Ectodermal cell (in vitro differentiated cells): ENCODE measurements around the gene GLRA1.
"Not testable (repeated sequence)": the region's sequence is repeated elsewhere in the genome, so short reads cannot be mapped to it uniquely, and the experiment has no call there.

Experiments used
- H3K27ac ChIP-seq: 2 replicates; pipeline ENCODE4 v1.7.0; 2013; ENCODE audit warnings: mild to moderate bottlenecking, low read depth, low read length; ENCODE audit not compliant: insufficient read depth, poor library complexity, severe bottlenecking
- H3K27me3 ChIP-seq: 2 replicates; pipeline ENCODE4 v1.7.0; 2013; ENCODE audit warnings: mild to moderate bottlenecking, low read length; ENCODE audit not compliant: insufficient read depth, control insufficient read depth, poor library complexity, severe bottlenecking
- H3K36me3 ChIP-seq: one replicate; pipeline ENCODE4 v1.7.0; 2013; ENCODE audit warnings: low read length; ENCODE audit not compliant: control insufficient read depth, insufficient read depth
- H3K4me1 ChIP-seq: one replicate; pipeline ENCODE4 v1.7.0; 2013; ENCODE audit warnings: low read length; ENCODE audit not compliant: control insufficient read depth, insufficient read depth
- H3K4me3 ChIP-seq: 2 replicates; pipeline ENCODE4 v1.7.0; 2013; ENCODE audit warnings: low read depth, low read length, control low read depth; ENCODE audit not compliant: insufficient read depth
- H3K9me3 ChIP-seq: 2 replicates; pipeline ENCODE4 v1.7.0; 2013; ENCODE audit warnings: mild to moderate bottlenecking, low read length, moderate library complexity; ENCODE audit not compliant: control insufficient read depth
- WGBS, 2 experiments: methylation state at CpG; one replicate each; pipeline ENCODE4 v1.1.7; 2013; ENCODE audit warnings: missing lambda C conversion rate in 2 of 2; 5-methylcytosine and 5-hydroxymethylcytosine counted together

Gene GLRA1

DNA sequence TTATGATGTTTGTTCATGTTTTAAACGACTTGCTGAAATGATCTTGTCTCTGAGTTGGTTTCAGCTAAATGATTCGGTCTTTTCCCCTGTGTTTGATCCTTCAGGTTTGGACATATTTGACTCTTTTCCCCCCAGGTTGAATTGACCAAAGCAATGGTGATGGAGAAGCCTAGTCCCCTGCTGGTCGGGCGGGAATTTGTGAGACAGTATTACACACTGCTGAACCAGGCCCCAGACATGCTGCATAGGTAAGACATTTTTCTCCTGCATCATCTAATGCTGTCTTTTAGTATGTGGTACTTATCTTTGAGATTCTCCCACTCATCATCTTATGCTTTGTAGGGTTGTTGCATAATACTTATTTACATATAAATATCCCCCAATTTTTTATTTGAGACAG is 138.2 kb downstream of the GLRA1 start:
- WGBS, 2 experiments = 92 to 97% methylated on average over 4 of the region's 4 CpGs
- Histone ChIP-seq H3K36me3 (peaks cover 22% of the 10 kb centered on the region), H3K4me3 (no peak overlapping the region), H3K27me3 (no peaks in the 10 kb centered on the region), H3K4me1 (no peaks in the 10 kb centered on the region), H3K27ac (no peak overlapping the region), H3K9me3 (no peaks in the 10 kb centered on the region)

DNA sequence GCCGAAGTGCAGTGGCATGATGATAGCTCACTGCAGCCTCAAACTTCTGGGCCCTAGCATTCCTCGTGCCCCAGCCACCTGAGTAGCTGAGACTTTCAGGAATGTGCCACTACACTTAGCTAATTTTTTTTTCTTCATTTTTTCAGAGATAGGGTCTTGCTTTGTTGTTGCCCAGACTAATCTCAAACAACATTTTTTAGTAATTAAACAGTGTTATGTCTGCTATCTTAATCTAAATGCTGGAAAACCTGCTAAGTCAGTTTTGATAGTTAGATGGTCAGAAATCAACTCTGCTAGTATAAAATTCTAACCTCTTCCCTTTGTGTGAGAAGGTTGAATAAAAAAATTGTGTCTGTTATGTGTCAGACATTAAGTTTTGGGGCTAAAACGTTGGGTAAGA is 140.5 kb downstream of the GLRA1 start:
- no peaks in the 10 kb centered on the region for H3K27me3 ChIP-seq
- WGBS, 2 experiments = 84 to 90% methylated on average over 3 of the region's 3 CpGs
- H3K4me3 ChIP-seq = no peak overlapping the region
- H3K36me3 ChIP-seq = peaks cover 4% of the 10 kb centered on the region
- H3K9me3 ChIP-seq = no peaks in the 10 kb centered on the region
- no peaks in the 10 kb centered on the region for H3K4me1 ChIP-seq
- H3K27ac ChIP-seq = no peak overlapping the region

DNA sequence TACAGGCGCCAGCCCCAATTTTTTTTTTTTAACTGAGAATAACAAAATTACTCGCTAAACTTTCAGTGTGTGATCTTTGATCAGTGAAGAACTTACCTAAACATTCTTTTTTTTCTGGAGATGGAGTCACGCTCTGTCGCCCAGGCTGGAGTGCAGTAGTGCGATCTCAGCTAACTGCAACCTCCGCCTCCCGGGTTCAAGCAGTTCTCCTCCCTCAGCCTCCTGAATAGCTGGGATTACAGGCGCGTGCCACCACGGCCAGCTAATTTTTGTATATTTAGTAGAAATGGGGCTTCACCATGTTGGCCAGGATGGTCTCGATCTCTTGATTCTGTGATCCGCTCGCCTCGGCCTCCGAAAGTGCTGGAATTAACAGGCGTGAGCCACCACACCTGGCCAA is 141.0 kb downstream of the GLRA1 start:
- H3K4me3 ChIP-seq, H3K27ac ChIP-seq, H3K36me3 ChIP-seq, H3K27me3 ChIP-seq, H3K9me3 ChIP-seq, H3K4me1 ChIP-seq: not testable (repeated sequence)
- WGBS, 2 experiments = 92% methylated on average over 12 to 16 of the region's 16 CpGs

DNA sequence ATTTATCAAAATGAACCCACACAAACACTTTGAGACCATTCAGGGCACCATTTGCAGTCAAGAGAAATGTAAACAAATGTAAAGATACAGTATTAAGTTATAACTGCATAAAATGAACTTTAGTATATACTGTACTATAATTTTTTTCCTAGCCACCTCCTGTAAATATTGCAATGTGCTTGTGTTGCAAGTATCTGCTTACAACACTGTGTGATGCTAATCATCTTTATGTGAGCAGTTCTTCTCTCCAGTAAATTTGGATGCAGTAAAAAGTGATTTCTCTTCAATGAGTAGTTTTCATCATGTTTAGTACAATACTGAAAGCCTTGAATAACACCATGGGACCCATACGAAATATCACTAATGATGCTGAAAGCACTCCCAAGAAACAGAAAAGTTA is 143.4 kb downstream of the GLRA1 start:
- Histone ChIP-seq H3K36me3 (peaks cover 9% of the 10 kb centered on the region), H3K4me3 (no peak overlapping the region), H3K27ac (no peak overlapping the region), H3K4me1 (no peaks in the 10 kb centered on the region), H3K9me3 (no peaks in the 10 kb centered on the region), H3K27me3 (no peaks in the 10 kb centered on the region)
- WGBS, 2 experiments = 80 to 94% methylated on average over 1 of the region's 1 CpG

DNA sequence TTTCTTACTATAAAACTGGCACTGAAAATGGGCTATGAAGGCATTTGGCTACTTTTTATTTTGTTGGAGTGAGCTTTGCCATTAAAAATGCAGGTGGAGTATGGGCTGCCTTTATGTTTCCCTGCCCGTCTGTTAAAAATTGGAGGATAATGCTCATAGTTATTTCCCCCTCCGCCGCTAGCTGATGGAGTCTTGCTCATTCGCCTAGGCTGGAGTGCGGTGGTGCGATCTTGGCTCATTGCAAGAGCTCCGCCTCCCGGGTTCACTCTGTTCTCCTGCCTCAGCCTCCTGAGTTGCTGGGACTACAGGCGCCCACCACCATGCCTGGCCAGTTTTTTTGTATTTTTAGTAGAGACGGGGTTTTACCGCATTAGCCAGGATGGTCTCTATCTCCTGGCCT is 144.3 kb downstream of the GLRA1 start:
- Histone ChIP-seq H3K4me1 (no peaks in the 10 kb centered on the region), H3K4me3 (no peak overlapping the region), H3K27me3 (no peaks in the 10 kb centered on the region), H3K36me3 (peaks cover 9% of the 10 kb centered on the region), H3K27ac (no peak overlapping the region), H3K9me3 (no peaks in the 10 kb centered on the region)
- 86 to 88% methylated on average over 11 of the region's 11 CpGs for WGBS, 2 experiments

DNA sequence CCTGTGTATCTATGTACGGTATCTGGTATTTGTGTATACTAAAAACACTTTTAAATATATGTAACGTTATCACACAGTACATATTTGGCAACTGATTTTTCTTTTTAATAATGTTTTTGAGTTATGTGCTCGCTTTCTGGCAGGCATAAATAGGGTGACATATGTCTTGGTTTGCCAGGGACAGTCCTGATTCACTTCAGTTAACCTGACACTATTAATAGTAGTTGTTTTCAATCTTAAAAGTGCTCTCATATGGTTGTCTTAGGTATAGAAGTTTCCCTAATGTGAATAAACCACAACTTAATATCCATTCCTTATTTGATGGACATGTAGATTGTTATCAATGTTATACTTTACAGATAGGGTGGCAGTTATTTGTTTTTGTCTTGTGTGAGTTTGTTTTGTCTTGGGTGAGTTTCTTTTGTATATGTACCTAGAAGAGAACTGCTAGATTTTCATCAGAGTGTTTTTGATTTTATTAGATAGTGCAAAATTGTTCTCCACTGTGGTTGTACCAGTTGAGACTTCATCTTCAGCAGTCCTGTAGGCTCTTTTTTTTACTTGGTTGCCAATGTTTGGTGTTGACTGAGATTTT is 145.0 kb downstream of the GLRA1 start:
- H3K27me3 ChIP-seq = no peaks in the 10 kb centered on the region
- no peak overlapping the region for H3K27ac ChIP-seq
- 80 to 100% methylated on average over 1 of the region's 3 CpGs for WGBS, 2 experiments
- H3K4me1 ChIP-seq = peaks cover 1% of the 10 kb centered on the region
- no peaks in the 10 kb centered on the region for H3K9me3 ChIP-seq
- peaks cover 9% of the 10 kb centered on the region for H3K36me3 ChIP-seq
- H3K4me3 ChIP-seq = no peak overlapping the region

DNA sequence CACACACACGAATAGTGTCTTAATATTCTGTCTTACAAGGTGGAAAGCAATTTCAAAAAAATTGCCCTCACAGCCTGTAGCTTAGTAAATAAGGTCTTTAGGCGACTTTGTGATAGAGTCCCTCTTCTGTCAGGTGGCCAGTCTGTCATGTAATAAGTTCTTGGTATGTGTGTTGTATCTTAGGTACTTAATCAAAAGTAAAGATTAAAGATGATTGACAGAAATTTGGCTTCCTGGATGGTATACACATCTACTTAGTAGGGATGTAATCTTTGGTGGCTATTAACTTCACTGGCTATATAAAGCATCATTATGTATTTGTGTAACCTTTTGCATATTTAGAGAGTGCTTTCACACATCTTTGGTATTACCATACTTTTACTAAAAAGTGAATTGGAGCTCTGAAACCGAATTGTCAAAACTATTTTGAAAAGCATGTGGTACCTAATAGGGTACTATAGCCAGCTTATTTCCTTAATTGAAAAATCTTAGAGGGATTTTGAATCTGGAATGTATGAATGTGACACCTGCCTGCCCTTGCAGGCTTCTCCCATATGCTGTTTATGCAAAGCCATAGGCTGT is 149.5 kb downstream of the GLRA1 start:
- no peaks in the 10 kb centered on the region for H3K9me3 ChIP-seq
- H3K4me1 ChIP-seq = peaks cover 11% of the 10 kb centered on the region
- no peaks in the 10 kb centered on the region for H3K27me3 ChIP-seq
- H3K36me3 ChIP-seq = peaks cover 9% of the 10 kb centered on the region
- 46 to 66% methylated on average over 2 to 3 of the region's 3 CpGs for WGBS, 2 experiments
- no peak overlapping the region for H3K27ac ChIP-seq
- no peak overlapping the region for H3K4me3 ChIP-seq

DNA sequence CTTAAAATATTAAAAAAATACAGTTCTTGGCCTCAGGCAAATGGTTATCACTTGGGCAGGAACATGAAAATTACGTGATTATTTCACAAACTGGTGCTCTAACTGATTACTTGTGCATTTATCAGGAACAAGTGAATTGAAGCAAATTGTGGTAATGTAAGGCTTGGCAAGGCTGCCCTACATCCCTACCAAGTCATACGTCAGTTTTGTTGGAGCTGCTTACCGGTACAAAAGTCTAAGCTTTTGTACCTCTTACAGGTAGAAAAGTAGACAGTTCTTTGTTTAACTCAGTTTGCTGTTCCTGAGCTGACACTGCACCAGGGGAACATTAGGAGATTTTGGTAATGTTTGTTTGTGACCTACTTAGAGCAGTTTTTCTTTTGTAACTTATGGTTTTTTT is 150.7 kb downstream of the GLRA1 start:
- Histone ChIP-seq H3K27me3 (no peaks in the 10 kb centered on the region), H3K27ac (no peak overlapping the region), H3K36me3 (peaks cover 9% of the 10 kb centered on the region), H3K4me1 (peaks cover 11% of the 10 kb centered on the region), H3K4me3 (peak overlapping the region; percentile 93), H3K9me3 (no peaks in the 10 kb centered on the region)
- 17 to 21% methylated on average over 3 of the region's 3 CpGs for WGBS, 2 experiments

DNA sequence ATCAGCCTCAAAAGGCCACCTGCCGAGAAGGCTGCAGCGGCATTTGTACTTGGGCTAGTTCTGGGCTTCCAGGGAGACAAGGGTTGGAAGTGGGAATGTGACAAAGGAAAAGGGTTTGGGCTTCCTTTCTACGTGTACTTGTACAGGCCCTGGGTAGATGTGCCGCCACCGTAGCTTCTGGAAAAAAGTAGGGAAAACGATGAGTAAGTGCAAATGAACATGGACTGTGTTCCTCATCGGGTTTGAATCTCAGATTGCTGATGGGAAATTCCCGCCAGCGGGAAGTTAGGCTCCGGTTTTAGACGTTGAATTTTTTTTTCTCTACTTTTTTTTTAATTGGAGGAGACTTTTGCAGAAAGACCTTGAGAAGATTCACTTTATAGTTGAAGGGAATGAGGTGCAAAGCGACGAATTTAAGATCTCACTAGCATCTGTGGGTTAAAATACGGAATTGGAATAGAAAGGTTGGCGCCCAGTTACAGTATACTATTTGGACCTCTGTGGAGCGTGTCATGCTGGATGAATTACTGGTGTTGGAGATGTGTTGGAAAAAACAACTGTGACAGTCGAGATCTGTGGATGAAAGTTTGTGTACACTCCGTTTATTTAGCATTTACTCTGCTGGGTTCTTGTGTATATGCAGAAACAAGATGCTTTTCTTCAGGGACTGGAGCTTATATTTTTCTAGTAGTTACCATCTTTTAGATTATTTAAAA is 151.6 kb downstream of the GLRA1 start:
- whole genome bisulfite sequencing, 2 experiments = 2% methylated on average over 18 of the region's 18 CpGs
- peak overlapping the region; percentile 90 for H3K27ac ChIP-seq

More for the DNA sequence above, 151.6 kb downstream of the GLRA1 start:
- H3K4me1 ChIP-seq = peaks cover 11% of the 10 kb centered on the region
- peaks cover 6% of the 10 kb centered on the region for H3K36me3 ChIP-seq
- no peaks in the 10 kb centered on the region for H3K9me3 ChIP-seq
- H3K4me3 ChIP-seq = peak overlapping the region; percentile 93
- no peaks in the 10 kb centered on the region for H3K27me3 ChIP-seq
